ENCODE data around the gene TGFBRAP1.

DNA sequence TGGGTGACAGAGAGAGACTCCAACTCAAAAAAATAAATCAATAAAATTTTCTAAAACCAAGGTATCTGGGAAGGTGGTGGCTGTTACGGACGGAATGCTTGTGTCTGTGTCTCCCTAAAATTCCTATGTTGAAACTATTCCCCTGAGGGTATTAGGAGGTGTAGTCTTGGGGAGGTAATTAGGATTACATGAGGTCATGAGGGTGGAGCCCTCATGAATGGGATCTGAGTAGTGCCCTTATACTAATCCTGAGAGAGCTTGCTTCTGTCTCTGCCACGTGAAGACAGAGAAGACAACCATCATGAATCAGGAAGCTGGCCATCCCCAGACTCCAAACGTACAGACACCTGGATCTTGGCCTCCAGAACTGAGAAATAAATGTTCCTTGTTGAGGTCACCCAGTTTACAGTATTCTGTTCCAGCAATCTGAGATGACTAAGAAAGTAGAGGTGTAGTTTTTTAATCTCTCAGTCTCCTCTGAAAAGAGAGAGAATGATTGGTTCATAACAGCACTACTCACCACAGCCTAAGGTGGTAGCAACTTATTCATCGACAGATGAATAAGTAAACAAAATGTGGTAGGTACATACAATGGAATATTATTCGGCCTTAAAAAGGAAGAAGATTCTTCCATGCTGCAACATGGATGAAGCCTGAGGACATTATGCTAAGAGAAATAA is 38.4 kb downstream of the TGFBRAP1 start:
- no peak for TF ChIP-seq ZNF384 (IDR thresholded peaks at IDR 0.05)
- TF ChIP-seq FOXM1 (IDR thresholded peaks at IDR 0.05; ENCODE audit: borderline replicate concordance), result no peak
- no peak for TF ChIP-seq SP1 (IDR thresholded peaks at IDR 0.05)
- no peak for TF ChIP-seq FOXK2 (IDR thresholded peaks at IDR 0.05)
- no peak for TF ChIP-seq SUZ12 (IDR thresholded peaks at IDR 0.05)
- TF ChIP-seq BHLHE40 (IDR thresholded peaks at IDR 0.05; ENCODE audit: borderline replicate concordance), result no peak
- TF ChIP-seq FOXA1 (IDR thresholded peaks at IDR 0.05), result no peak
- TF ChIP-seq NFRKB (IDR thresholded peaks at IDR 0.05), result no peak

Data from HEK293T (cell line).